Measurements from ENCODE around the gene BCAP31. TPM values are rescaled to one million over a fixed set of nuclear protein-coding genes. Genes with fewer than 3 reads are reported as not detected.
"Not testable (repeated sequence)": the region's sequence is repeated elsewhere in the genome, so short reads cannot be mapped to it uniquely, and the experiment has no call there.

BCAP31 gene
- polyA plus RNA-seq, 2 donors: 98.8 to 185 TPM

DNA sequence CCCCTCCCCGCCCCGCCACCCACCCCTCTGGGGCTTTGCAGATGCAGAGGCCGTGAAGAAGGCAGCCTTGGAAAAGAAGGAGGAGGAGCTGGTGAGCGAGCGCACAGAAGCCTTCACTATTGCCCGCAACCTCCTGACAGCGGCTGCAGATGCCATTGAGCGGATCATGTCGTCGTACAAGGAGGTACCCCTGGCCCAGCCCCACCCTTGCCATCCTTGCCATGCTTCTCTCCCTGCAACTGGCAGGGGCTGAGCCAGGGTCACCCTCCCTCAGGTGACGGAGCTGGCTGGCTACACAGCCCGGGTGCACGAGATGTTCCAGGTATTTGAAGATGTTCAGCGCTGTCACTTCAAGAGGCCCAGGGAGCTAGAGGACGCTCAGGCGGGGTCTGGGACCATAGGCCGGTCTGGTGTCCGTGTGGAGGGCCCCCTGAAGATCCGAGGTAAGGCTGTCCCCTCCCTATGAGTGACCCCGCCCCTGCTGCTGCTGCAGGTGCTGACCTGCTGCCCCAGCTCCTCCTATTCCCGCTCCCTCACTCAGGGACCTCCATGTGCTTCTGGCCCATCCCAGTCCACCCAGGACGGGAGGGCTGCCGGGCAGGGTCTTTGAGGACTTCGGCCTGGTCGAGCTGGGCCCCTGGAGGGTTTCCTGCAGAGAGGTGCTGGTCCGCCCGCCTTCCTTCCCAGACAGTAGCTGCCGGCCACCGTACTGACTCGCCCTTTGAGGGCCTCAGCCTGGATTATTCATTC, 12.1 kb upstream of the BCAP31 start:
- Histone ChIP-seq H3K4me1 (ENCODE audit: control insufficient read depth in 2 of 2, insufficient read depth in 2 of 2, low read length in 1 of 2) (peaks cover 2 to 5% of the 10 kb centered on the region in 2 donors), H3K4me3 (ENCODE audit: low read depth in 1 of 2, low read length in 2 of 2) (no peak overlapping the region), H3K27me3 (ENCODE audit: control insufficient read depth in 1 of 2, insufficient read depth in 2 of 2, low read length in 2 of 2) (no peaks in the 10 kb centered on the region), H3K27ac (ENCODE audit: low read depth in 2 of 2, low read length in 1 of 2) (no peak overlapping the region), H3K9me3 (ENCODE audit: control insufficient read depth in 2 of 2, insufficient read depth in 1 of 2, low read depth in 1 of 2, low read length in 1 of 2) (no peaks in the 10 kb centered on the region), H3K36me3 (ENCODE audit: control insufficient read depth in 2 of 2, insufficient read depth in 2 of 2, low read length in 1 of 2) (no peaks in the 10 kb centered on the region)
- 83 to 90% methylated on average over 28 to 30 of the region's 30 CpGs for WGBS, 2 donors

DNA sequence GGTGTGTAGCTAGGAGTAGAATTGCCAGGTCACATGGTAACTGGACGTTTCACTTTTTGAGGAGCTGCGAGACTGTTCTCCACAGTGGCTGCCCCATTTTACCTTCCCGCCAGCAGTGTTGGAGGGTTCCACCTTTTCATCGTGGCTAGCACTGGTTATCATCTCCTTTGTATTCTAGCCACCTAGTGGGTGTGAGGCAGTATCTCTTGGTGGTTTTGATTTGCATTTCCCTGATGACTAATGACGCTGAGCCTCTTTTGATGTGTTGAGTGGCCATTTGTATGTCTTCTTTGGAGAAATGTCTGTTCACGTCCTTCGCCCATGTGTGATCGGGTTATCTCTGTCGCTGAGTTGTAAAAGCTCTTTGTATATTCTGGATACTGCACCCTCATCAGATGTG, 11.1 kb upstream of the BCAP31 start:
- Histone ChIP-seq H3K36me3 (ENCODE audit: control insufficient read depth in 2 of 2, insufficient read depth in 2 of 2, low read length in 1 of 2) (no peaks in the 10 kb centered on the region), H3K4me3 (ENCODE audit: low read depth in 1 of 2, low read length in 2 of 2) (no peak overlapping the region), H3K9me3 (ENCODE audit: control insufficient read depth in 2 of 2, insufficient read depth in 1 of 2, low read depth in 1 of 2, low read length in 1 of 2) (no peaks in the 10 kb centered on the region), H3K27ac (ENCODE audit: low read depth in 2 of 2, low read length in 1 of 2) (no peak overlapping the region), H3K4me1 (ENCODE audit: control insufficient read depth in 2 of 2, insufficient read depth in 2 of 2, low read length in 1 of 2) (peaks cover under 1 to 2% of the 10 kb centered on the region in 2 donors), H3K27me3 (ENCODE audit: control insufficient read depth in 1 of 2, insufficient read depth in 2 of 2, low read length in 2 of 2) (no peaks in the 10 kb centered on the region)
- 76 to 81% methylated on average over 9 of the region's 9 CpGs for WGBS, 2 donors

DNA sequence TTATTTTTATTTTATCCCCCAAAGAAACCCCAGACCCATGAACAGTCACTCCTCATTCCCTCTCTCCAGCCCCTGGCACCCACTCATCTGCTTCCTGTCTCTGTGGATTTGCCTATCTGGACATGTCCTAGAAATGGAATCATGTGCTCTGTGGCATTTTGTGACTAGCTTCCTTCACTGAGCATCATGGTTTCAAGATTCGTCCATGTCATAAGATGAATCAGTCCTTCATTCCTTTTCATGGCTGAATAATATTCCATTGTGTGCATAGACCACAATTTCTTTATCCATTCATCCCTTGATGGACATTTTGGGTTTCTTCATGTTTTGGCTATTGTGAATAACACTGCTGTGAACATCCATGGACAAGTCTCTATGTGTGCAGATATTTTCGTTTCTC, 10.7 kb upstream of the BCAP31 start:
- peaks cover 0 to 2% of the 10 kb centered on the region in 2 donors for H3K4me1 ChIP-seq (ENCODE audit: control insufficient read depth in 2 of 2, insufficient read depth in 2 of 2, low read length in 1 of 2)
- no peaks in the 10 kb centered on the region for H3K27me3 ChIP-seq (ENCODE audit: control insufficient read depth in 1 of 2, insufficient read depth in 2 of 2, low read length in 2 of 2)
- WGBS, 2 donors: 85 to 96% methylated on average over 2 of the region's 2 CpGs
- H3K36me3 ChIP-seq (ENCODE audit: control insufficient read depth in 2 of 2, insufficient read depth in 2 of 2, low read length in 1 of 2): no peaks in the 10 kb centered on the region
- H3K4me3 ChIP-seq (ENCODE audit: low read depth in 1 of 2, low read length in 2 of 2): no peak overlapping the region
- no peak overlapping the region for H3K27ac ChIP-seq (ENCODE audit: low read depth in 2 of 2, low read length in 1 of 2)
- H3K9me3 ChIP-seq (ENCODE audit: control insufficient read depth in 2 of 2, insufficient read depth in 1 of 2, low read depth in 1 of 2, low read length in 1 of 2): no peaks in the 10 kb centered on the region

DNA sequence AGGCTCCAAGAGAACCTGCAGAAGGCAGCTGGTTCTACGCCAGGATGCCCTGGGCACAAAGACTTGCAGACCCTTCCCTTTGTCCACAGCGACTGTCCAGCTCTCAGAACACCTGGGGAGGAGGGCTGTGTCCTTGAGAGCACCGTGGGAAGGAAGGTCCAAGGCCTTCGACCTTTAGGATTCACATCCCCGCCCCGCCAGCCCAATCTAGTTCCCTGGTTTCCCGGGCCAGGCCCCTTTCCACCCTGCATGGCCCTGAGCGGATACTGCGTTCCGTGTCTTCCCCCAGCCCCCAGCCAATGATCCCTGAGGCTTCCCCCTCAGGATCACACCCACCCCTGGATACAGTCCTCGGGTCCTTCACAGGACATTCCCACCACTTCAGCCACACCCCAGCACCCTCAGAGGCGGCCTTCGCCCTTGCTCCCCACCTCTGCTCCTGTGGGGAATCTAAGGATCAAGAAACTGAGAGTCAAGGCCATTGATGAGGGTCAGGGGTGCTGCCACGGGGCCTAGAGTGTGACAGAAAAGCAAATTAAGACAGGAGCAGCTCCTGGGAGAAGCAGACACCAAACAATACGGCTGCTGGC, 9.6 kb upstream of the BCAP31 start:
- H3K4me3 ChIP-seq (ENCODE audit: low read depth in 1 of 2, low read length in 2 of 2): no peak overlapping the region
- H3K27ac ChIP-seq (ENCODE audit: low read depth in 2 of 2, low read length in 1 of 2): no peak overlapping the region
- H3K4me1 ChIP-seq (ENCODE audit: control insufficient read depth in 2 of 2, insufficient read depth in 2 of 2, low read length in 1 of 2): peaks cover 0 to 2% of the 10 kb centered on the region in 2 donors
- 82 to 93% methylated on average over 15 of the region's 15 CpGs for WGBS, 2 donors
- H3K27me3 ChIP-seq (ENCODE audit: control insufficient read depth in 1 of 2, insufficient read depth in 2 of 2, low read length in 2 of 2): no peaks in the 10 kb centered on the region
- no peaks in the 10 kb centered on the region for H3K36me3 ChIP-seq (ENCODE audit: control insufficient read depth in 2 of 2, insufficient read depth in 2 of 2, low read length in 1 of 2)
- H3K9me3 ChIP-seq (ENCODE audit: control insufficient read depth in 2 of 2, insufficient read depth in 1 of 2, low read depth in 1 of 2, low read length in 1 of 2): no peaks in the 10 kb centered on the region

DNA sequence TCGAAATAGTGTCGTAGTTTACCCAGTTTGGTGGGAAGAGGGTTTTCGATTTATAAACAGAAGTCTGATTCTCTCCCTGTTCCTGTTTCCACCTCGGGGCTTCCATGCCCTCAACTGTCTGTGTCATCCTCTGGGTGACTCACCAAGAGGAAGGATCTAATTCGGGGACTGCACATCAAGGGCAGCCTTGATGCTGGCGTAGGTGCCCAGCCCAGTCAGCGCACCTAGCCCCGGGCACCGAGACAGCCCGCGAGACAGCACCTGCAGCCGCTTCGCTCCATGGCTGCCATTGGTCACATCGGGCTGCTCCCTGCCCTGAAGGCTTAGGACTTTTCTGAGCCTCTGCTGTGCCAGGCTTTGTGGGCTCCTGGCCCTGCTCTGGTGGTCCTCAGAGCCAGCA, 8.2 kb upstream of the BCAP31 start:
- H3K36me3 ChIP-seq (ENCODE audit: control insufficient read depth in 2 of 2, insufficient read depth in 2 of 2, low read length in 1 of 2): no peaks in the 10 kb centered on the region
- H3K9me3 ChIP-seq (ENCODE audit: control insufficient read depth in 2 of 2, insufficient read depth in 1 of 2, low read depth in 1 of 2, low read length in 1 of 2): no peaks in the 10 kb centered on the region
- 68 to 89% methylated on average over 14 of the region's 14 CpGs for WGBS, 2 donors
- peaks cover 2 to 7% of the 10 kb centered on the region in 2 donors for H3K4me1 ChIP-seq (ENCODE audit: control insufficient read depth in 2 of 2, insufficient read depth in 2 of 2, low read length in 1 of 2)
- H3K4me3 ChIP-seq (ENCODE audit: low read depth in 1 of 2, low read length in 2 of 2): no peak overlapping the region
- H3K27ac ChIP-seq (ENCODE audit: low read depth in 2 of 2, low read length in 1 of 2): no peak overlapping the region
- H3K27me3 ChIP-seq (ENCODE audit: control insufficient read depth in 1 of 2, insufficient read depth in 2 of 2, low read length in 2 of 2): no peaks in the 10 kb centered on the region

DNA sequence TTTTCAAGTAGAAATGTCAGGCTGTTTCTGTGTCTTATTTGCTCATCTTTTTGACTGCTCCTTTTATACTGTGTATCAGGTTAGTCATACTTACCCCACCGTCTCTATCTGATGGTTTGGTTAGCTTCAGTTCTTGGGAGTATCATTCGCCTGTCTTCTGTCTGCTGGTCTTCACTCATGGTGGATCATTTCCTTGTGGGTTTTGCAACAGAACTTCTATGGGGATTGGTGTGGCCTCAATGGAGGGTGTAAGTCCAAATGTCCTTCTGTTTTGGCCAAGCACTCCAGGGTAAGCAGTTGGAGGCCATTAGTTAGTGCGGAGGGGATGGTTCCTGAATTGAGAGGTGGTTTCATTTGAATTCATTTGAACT, 7.6 kb upstream of the BCAP31 start:
- Histone ChIP-seq H3K36me3 (ENCODE audit: control insufficient read depth in 2 of 2, insufficient read depth in 2 of 2, low read length in 1 of 2) (no peaks in the 10 kb centered on the region), H3K4me1 (ENCODE audit: control insufficient read depth in 2 of 2, insufficient read depth in 2 of 2, low read length in 1 of 2) (peaks cover 5 to 12% of the 10 kb centered on the region in 2 donors), H3K4me3 (ENCODE audit: low read depth in 1 of 2, low read length in 2 of 2) (no peak overlapping the region), H3K9me3 (ENCODE audit: control insufficient read depth in 2 of 2, insufficient read depth in 1 of 2, low read depth in 1 of 2, low read length in 1 of 2) (no peaks in the 10 kb centered on the region), H3K27me3 (ENCODE audit: control insufficient read depth in 1 of 2, insufficient read depth in 2 of 2, low read length in 2 of 2) (no peaks in the 10 kb centered on the region), H3K27ac (ENCODE audit: low read depth in 2 of 2, low read length in 1 of 2) (no peak overlapping the region)
- 85 to 89% methylated on average over 3 of the region's 3 CpGs for WGBS, 2 donors

DNA sequence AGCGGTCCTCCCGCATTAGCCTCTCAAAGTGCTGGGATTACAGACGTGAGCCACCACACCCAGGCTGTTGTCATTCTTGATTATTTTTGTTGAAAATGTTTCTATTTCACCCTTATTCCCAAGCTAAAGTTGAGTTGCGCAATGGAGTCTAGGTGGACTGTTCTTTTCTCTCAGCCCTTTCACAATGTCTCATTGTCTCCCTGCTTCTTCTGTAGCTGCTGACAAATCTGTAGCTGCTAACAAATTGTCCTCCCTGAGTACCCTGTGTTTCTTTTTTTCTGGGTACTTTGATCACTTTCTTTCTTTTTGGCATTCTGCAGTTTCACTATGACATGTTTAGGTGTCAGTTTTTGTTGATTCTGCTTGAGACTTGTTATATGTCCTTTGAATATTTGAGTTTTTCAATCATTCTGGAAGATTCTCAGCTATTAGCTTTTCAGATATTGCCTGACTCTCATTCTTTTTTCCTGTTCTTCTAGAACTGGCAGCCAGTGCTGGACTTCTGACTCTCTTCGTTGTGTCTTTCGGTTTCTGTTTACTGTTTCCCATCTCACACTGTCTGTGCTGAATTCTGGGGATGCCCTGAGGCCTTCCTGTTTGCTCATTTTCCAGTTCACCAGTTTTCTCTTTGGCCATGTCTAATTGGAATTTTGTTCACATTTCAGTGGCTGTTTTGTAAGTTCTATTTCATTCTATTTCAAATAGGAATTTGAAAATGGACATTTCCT, 7.1 kb upstream of the BCAP31 start:
- Histone ChIP-seq H3K4me1 (ENCODE audit: control insufficient read depth in 2 of 2, insufficient read depth in 2 of 2, low read length in 1 of 2) (peaks cover 8 to 18% of the 10 kb centered on the region in 2 donors), H3K9me3 (ENCODE audit: control insufficient read depth in 2 of 2, insufficient read depth in 1 of 2, low read depth in 1 of 2, low read length in 1 of 2) (no peaks in the 10 kb centered on the region), H3K27ac (ENCODE audit: low read depth in 2 of 2, low read length in 1 of 2) (no peak overlapping the region), H3K27me3 (ENCODE audit: control insufficient read depth in 1 of 2, insufficient read depth in 2 of 2, low read length in 2 of 2) (no peaks in the 10 kb centered on the region), H3K4me3 (ENCODE audit: low read depth in 1 of 2, low read length in 2 of 2) (no peak overlapping the region), H3K36me3 (ENCODE audit: control insufficient read depth in 2 of 2, insufficient read depth in 2 of 2, low read length in 1 of 2) (no peaks in the 10 kb centered on the region)
- WGBS, 2 donors: 76% methylated on average over 6 of the region's 6 CpGs

DNA sequence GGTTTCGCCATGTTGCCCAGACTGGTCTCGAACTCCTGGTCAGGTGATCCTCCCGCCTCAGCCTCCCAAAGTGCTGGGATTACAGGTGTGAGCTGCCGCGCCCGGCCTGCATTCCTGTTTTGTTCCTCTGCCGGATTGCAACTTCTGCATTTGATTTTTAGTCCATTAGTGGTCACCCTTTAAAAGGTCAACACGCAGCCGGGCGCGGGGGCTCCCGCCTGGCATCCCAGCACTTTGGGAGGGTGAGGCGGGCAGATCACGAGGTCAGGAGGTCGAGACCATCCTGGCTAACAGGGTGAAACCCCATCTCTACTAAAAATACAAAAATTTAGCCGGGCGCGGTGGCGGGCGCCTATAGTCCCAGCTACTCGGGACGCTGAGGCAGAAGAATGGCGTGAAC, 5.9 kb upstream of the BCAP31 start:
- H3K27me3 ChIP-seq (ENCODE audit: control insufficient read depth in 1 of 2, insufficient read depth in 2 of 2, low read length in 2 of 2); H3K4me3 ChIP-seq (ENCODE audit: low read depth in 1 of 2, low read length in 2 of 2); H3K36me3 ChIP-seq (ENCODE audit: control insufficient read depth in 2 of 2, insufficient read depth in 2 of 2, low read length in 1 of 2); H3K27ac ChIP-seq (ENCODE audit: low read depth in 2 of 2, low read length in 1 of 2); H3K9me3 ChIP-seq (ENCODE audit: control insufficient read depth in 2 of 2, insufficient read depth in 1 of 2, low read depth in 1 of 2, low read length in 1 of 2): not testable (repeated sequence)
- H3K4me1 ChIP-seq (ENCODE audit: control insufficient read depth in 2 of 2, insufficient read depth in 2 of 2, low read length in 1 of 2): peaks cover 8 to 24% of the 10 kb centered on the region in 2 donors
- 93 to 95% methylated on average over 23 of the region's 23 CpGs for WGBS, 2 donors

DNA sequence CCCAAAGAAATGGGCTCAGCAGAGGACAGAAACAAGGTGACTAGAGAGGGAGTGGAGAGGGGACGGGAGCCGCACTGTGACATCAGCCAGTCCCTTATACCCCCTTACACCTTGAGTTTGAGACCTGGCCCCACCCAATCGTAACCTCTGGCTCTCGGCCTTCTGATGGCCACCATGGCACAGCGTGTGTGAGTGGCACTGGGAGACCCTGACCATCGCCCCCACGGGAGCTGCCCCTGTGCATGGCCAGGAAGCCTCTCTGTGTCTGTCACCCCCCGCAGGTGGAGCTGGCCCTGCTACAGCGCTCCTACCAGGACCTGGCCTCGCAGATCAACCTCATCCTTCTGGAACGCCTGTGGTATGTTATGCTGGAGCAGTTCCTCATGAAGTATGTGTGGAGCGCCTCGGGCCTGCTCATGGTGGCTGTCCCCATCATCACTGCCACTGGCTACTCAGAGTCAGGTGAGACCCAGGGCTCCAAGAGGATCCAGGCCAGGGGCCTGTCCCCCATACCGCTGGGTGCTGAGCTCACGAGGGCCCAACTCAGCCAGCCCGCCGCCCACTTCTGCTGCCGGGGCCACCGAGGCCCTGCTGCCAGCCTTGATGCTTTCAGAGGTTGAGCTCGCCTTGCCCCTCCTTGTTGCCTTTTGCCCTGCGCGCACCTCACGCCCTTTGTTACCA, 4.9 kb upstream of the BCAP31 start:
- Histone ChIP-seq H3K36me3 (ENCODE audit: control insufficient read depth in 2 of 2, insufficient read depth in 2 of 2, low read length in 1 of 2) (no peaks in the 10 kb centered on the region), H3K9me3 (ENCODE audit: control insufficient read depth in 2 of 2, insufficient read depth in 1 of 2, low read depth in 1 of 2, low read length in 1 of 2) (no peaks in the 10 kb centered on the region), H3K27ac (ENCODE audit: low read depth in 2 of 2, low read length in 1 of 2) (no peak overlapping the region), H3K4me3 (ENCODE audit: low read depth in 1 of 2, low read length in 2 of 2) (no peak overlapping the region), H3K4me1 (ENCODE audit: control insufficient read depth in 2 of 2, insufficient read depth in 2 of 2, low read length in 1 of 2) (peaks cover 8 to 27% of the 10 kb centered on the region in 2 donors), H3K27me3 (ENCODE audit: control insufficient read depth in 1 of 2, insufficient read depth in 2 of 2, low read length in 2 of 2) (no peaks in the 10 kb centered on the region)
- WGBS, 2 donors: 94 to 95% methylated on average over 23 of the region's 23 CpGs

Measured in esophagus (tissue), 2 donors.